K562 (cell line): ENCODE measurements around the gene PEX5L. TPM values are rescaled to one million over a fixed set of nuclear protein-coding genes. Genes with fewer than 3 reads are reported as not detected.

Source experiments
- ATAC-seq: fragments of 200-7000 bp; cut with Tn5 transposase; 3 replicates; pipeline ENCODE4 v1.9.1; 2020; ENCODE audit warnings: moderate library complexity
- BruUV-seq: library from RNA; stranded (reverse); fragments of 400-500 nt; replicated peaks from 2 replicates; lab custom pipeline; 2021; lab: Mats Ljungman, UMichigan
- CTCF ChIA-PET: fragments of 300-600 bp; formaldehyde crosslinking; extraction: SDS; loops from one replicate; lab custom pipeline; 2021; ENCODE audit warnings: low intra/inter-chr PET ratio; lab: Yijun Ruan, JAX
- POLR2A ChIA-PET: fragments of 300-600, 350-650 bp; sonication (Branson Sonifier 250); formaldehyde crosslinking; extraction: SDS; loops from one replicate; lab custom pipeline; 2021; ENCODE audit warnings: antibody characterized with exemption, inconsistent platforms; lab: Yijun Ruan, JAX
- DNase-seq, 4 experiments: peaks; one replicate each; pipeline versions ENCODE4 v3.0.0 to v3.0.0-alpha.2; 2011 to 2018; ENCODE audit warnings: low spot score in 3 of 4, mixed read lengths in 3 of 4; ENCODE audit errors: extremely low read depth in 1 of 4
- FAIRE-seq: peaks from 2 replicates; lab custom pipeline; 2011; peaks lifted over from hg19 to GRCh38; lab: Jason Lieb, UNC
- H2AFZ ChIP-seq: 2 replicates; pipeline ENCODE4 v1.6.0; 2011; ENCODE audit warnings: low read depth, low read length, control low read depth, inconsistent platforms
- H3K27ac ChIP-seq: fragments of 200-600 bp; 3 replicates; pipeline ENCODE4 v1.8.0; 2011; ENCODE audit warnings: low read depth, mild to moderate bottlenecking, control low read depth, inconsistent platforms, low read length, moderate library complexity, mixed read lengths; ENCODE audit errors: extremely low read depth
- H3K27me3 ChIP-seq, 2 experiments: fragments of 300-600 bp in 1 of 2; 2 replicates in 1 of 2; 3 replicates in 1 of 2; pipeline versions ENCODE4 v1.6.0 to v1.8.0; 2011; ENCODE audit warnings: inconsistent platforms in 2 of 2, low read length in 2 of 2, mild to moderate bottlenecking in 1 of 2, mixed read lengths in 1 of 2, moderate library complexity in 1 of 2; ENCODE audit not compliant: control insufficient read depth in 2 of 2, insufficient read depth in 2 of 2
- H3K36me3 ChIP-seq: fragments of 300-600 bp; 3 replicates; pipeline ENCODE4 v1.8.0; 2011; ENCODE audit warnings: mild to moderate bottlenecking, low read length, inconsistent platforms; ENCODE audit not compliant: control insufficient read depth, insufficient read depth
- H3K4me1 ChIP-seq, 2 experiments: fragments of 200-600 bp in 1 of 2; replicated peaks in 1 of 2; 2 replicates in 1 of 2; 3 replicates in 1 of 2; pipeline versions ENCODE4 v1.5.1 to v1.8.0; 2011; ENCODE audit warnings: inconsistent platforms in 2 of 2, low read length in 2 of 2, mild to moderate bottlenecking in 1 of 2, mixed read lengths in 1 of 2, moderate library complexity in 1 of 2; ENCODE audit not compliant: control insufficient read depth in 2 of 2, insufficient read depth in 2 of 2
- H3K4me2 ChIP-seq: 2 replicates; pipeline ENCODE4 v1.6.1; 2011; ENCODE audit warnings: low read length, control low read depth, inconsistent platforms, mixed read lengths; ENCODE audit not compliant: insufficient read depth
- H3K4me3 ChIP-seq: fragments of 200-600 bp; sonication (generic), shearing (Covaris generic); 2 replicates; pipeline ENCODE4 v1.5.1; 2016; ENCODE audit warnings: control low read depth, inconsistent platforms
- H3K79me2 ChIP-seq: fragments of 200-600 bp; 3 replicates; pipeline ENCODE4 v1.8.0; 2011; ENCODE audit warnings: low read length, inconsistent platforms; ENCODE audit not compliant: control insufficient read depth, insufficient read depth
- H3K9ac ChIP-seq, 2 experiments: 2 replicates each; pipeline versions ENCODE4 v1.6.0 to v1.6.1; 2011; ENCODE audit warnings: low read depth in 2 of 2, low read length in 2 of 2, control low read depth in 1 of 2, inconsistent platforms in 1 of 2, mild to moderate bottlenecking in 1 of 2, mixed read lengths in 1 of 2; ENCODE audit not compliant: insufficient read depth in 1 of 2
- H3K9me1 ChIP-seq: one replicate; pipeline ENCODE4 v1.6.0; 2011; ENCODE audit warnings: inconsistent platforms, mild to moderate bottlenecking, low read length, moderate library complexity; ENCODE audit not compliant: control insufficient read depth, insufficient read depth
- H3K9me3 ChIP-seq: replicated peaks from 2 replicates; pipeline ENCODE4 v1.5.1; 2011; ENCODE audit warnings: low read depth, low read length, inconsistent platforms; ENCODE audit not compliant: control insufficient read depth, insufficient read depth
- H4K20me1 ChIP-seq: replicated peaks from 2 replicates; pipeline ENCODE4 v1.6.1; 2011; ENCODE audit warnings: low read length, inconsistent platforms, mixed read lengths; ENCODE audit not compliant: control insufficient read depth, insufficient read depth
- C11orf30 ChIP-seq: fragments of 450-650 bp; IDR thresholded peaks from 2 replicates; pipeline ENCODE4 v1.6.1; 2016; ENCODE audit warnings: low read depth, mild to moderate bottlenecking
- ETS2 ChIP-seq: IDR thresholded peaks from 2 replicates; pipeline ENCODE4 v1.6.1; 2016; ENCODE audit warnings: borderline replicate concordance, missing genetic modification characterization, mild to moderate bottlenecking, moderate library complexity, missing compliant biosample characterization; ENCODE audit not compliant: poor library complexity, severe bottlenecking
- FOXA1 ChIP-seq: fragments of 450-650 bp; IDR thresholded peaks from 2 replicates; pipeline ENCODE4 v1.6.1; 2016; ENCODE audit warnings: mild to moderate bottlenecking, borderline replicate concordance
- GTF2F1 ChIP-seq: IDR thresholded peaks from 2 replicates; pipeline ENCODE4 v1.6.1; 2011; ENCODE audit warnings: low read depth, low read length, improper control_type of control experiment
- KLF10 ChIP-seq: fragments of 250-450 bp; sonication (Bioruptor Pico); IDR thresholded peaks from 2 replicates; pipeline ENCODE4 v1.6.1; 2021; ENCODE audit warnings: matching md5 sums
- NFATC3 ChIP-seq: fragments of 450-650 bp; IDR thresholded peaks from 2 replicates; pipeline ENCODE4 v1.6.1; 2017; ENCODE audit warnings: mild to moderate bottlenecking
- NFXL1 ChIP-seq: fragments of 450-650 bp; formaldehyde crosslinking; IDR thresholded peaks from 2 replicates; pipeline ENCODE4 v1.4.0; 2021; ENCODE audit warnings: mild to moderate bottlenecking
- POLR2AphosphoS5 ChIP-seq: IDR thresholded peaks from 2 replicates; pipeline ENCODE4 v1.6.1; 2011; ENCODE audit warnings: mild to moderate bottlenecking, low read depth, low read length, moderate library complexity; ENCODE audit not compliant: control insufficient read depth, insufficient read depth
- RBM14 ChIP-seq: fragments of 200-400 bp; formaldehyde crosslinking; IDR thresholded peaks from 2 replicates; pipeline ENCODE4 v1.6.1; 2018; ENCODE audit warnings: low read depth, mild to moderate bottlenecking, low read length, moderate library complexity, borderline replicate concordance; ENCODE audit not compliant: insufficient read depth
- RBM34 ChIP-seq: fragments of 200-400 bp; formaldehyde crosslinking; IDR thresholded peaks from 2 replicates; pipeline ENCODE4 v1.6.1; 2018; ENCODE audit warnings: low read length, borderline replicate concordance; ENCODE audit not compliant: insufficient read depth
- SAFB ChIP-seq: fragments of 200-400 bp; formaldehyde crosslinking; IDR thresholded peaks from 2 replicates; pipeline ENCODE4 v1.6.1; 2017; ENCODE audit warnings: low read depth, low read length, borderline replicate concordance
- SNRNP70 ChIP-seq: fragments of 200-400 bp; formaldehyde crosslinking; optimal IDR thresholded peaks from 2 replicates; pipeline ENCODE3; 2017; ENCODE audit warnings: low read depth, low read length
- TEAD2 ChIP-seq: fragments of 450-650 bp; IDR thresholded peaks from 2 replicates; pipeline ENCODE4 v1.6.1; 2016; ENCODE audit warnings: missing genetic modification characterization, control low read depth, missing compliant biosample characterization
- XRCC5 ChIP-seq: fragments of 200-400 bp; formaldehyde crosslinking; IDR thresholded peaks from 2 replicates; pipeline ENCODE4 v1.6.1; 2017; ENCODE audit warnings: low read depth, mild to moderate bottlenecking, low read length
- ZFP36 ChIP-seq: fragments of 150-350 bp; IDR thresholded peaks from 2 replicates; pipeline ENCODE4 v1.6.1; 2018; ENCODE audit warnings: low read length, low read depth; ENCODE audit not compliant: partially characterized antibody
- ZNF354B ChIP-seq: fragments of 250-450 bp; sonication (Bioruptor Pico); IDR thresholded peaks from 2 replicates; pipeline ENCODE4 v1.4.0; 2020
- ZNF668 ChIP-seq: fragments of 250-450 bp; sonication (Bioruptor Pico); IDR thresholded peaks from 2 replicates; pipeline ENCODE4 v1.8.0; 2022; ENCODE audit warnings: mild to moderate bottlenecking, inconsistent platforms
- ZZZ3 ChIP-seq: fragments of 450-650 bp; IDR thresholded peaks from 2 replicates; pipeline ENCODE4 v1.6.1; 2016; ENCODE audit warnings: antibody characterized with exemption, mild to moderate bottlenecking, moderate library complexity
- in situ Hi-C: fragments of 300-500 bp; cut with MboI; formaldehyde crosslinking; loops from 4 replicates; pipeline ENCODE4 v1.15.0; 2018; ENCODE audit warnings: inconsistent platforms, mixed read lengths
- intact Hi-C: fragments of 100-400 bp; cut with micrococcal nuclease; formaldehyde crosslinking; loops from 2 replicates; pipeline ENCODE4 v1.14.2; 2022
- polyA plus RNA-seq, 8 experiments: library from polyadenylated mRNA; depleted of rRNA in 4 of 8; stranded (reverse) in 5 of 8; unstranded in 3 of 8; fragments of >200 nt; fragmentation: Nextera tagmentation in 2 of 8; fragmentation: Illumina TruSeq in 1 of 8; extraction: Ambion mirVana in 2 of 8; extraction: Trizol in 1 of 8; gene quantifications; 2 replicates each; pipeline versions ENCODE4 v1.2.1 to v1.2.3, GENCODE V29; 2011 to 2014; ENCODE audit warnings: inconsistent platforms in 1 of 8, missing spikeins in 1 of 8
- total RNA-seq, 7 experiments: library from RNA; depleted of rRNA in 6 of 7; stranded (reverse); fragments of >200 nt in 6 of 7; fragmentation: Illumina TruSeq in 2 of 7; extraction: Trizol in 2 of 7; gene quantifications; 2 replicates each; pipeline versions ENCODE4 v1.2.1 to v1.2.3, GENCODE V29; 2011 to 2021; ENCODE audit warnings: low replicate concordance in 1 of 7
- TF ChIP-seq, protein P1 (sequence below): fragments of 250-450 bp; sonication (Bioruptor Pico); IDR thresholded peaks from 2 replicates; pipeline ENCODE4 v1.6.1; 2021; ENCODE audit warnings: mild to moderate bottlenecking
- TF ChIP-seq, protein P2 (sequence below): sonication (generic); formaldehyde crosslinking; IDR thresholded peaks from 2 replicates; pipeline ENCODE4 v1.8.1; 2023; ENCODE audit warnings: mild to moderate bottlenecking, missing genetic modification reagents
- TF ChIP-seq, protein P3 (sequence below): fragments of 250-450 bp; sonication (Bioruptor Pico); IDR thresholded peaks from 2 replicates; pipeline ENCODE4 v1.8.0; 2021; ENCODE audit warnings: mild to moderate bottlenecking, moderate library complexity

PEX5L gene
- total and polyA plus RNA-seq, 9 of the 15 experiments (the other 6 are each of a cell fraction or from before 2014, with no cell fraction given), result not detected

DNA sequence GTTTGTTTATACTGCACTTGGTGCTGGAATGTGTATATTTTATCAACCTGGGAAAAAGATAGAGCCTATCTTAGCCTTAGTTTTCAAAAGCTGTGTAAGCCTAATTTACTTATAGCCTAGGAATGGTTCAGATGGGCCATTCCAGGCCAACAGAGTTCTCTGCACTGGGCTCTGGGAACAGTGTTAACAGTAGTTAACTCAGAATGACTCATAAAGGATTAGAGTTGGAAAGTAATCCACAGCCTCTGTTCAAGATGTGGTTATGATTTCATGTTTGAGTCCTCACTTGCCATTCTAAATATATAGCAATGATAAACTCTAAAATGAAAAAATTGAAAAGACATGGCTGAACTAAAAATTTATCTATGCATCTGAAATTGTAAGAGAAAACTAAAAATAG lies 22.6 kb upstream of the PEX5L start (continued):
- TF ChIP-seq ZZZ3, result no peak
- TF ChIP-seq C11orf30, result no peak
- no peak for TF ChIP-seq NFATC3
- no peak for TF ChIP-seq ETS2 (tag)
- no peak for TF ChIP-seq RBM34
- TF ChIP-seq ZNF354B, result no peak
- TF ChIP-seq, protein P1, sequence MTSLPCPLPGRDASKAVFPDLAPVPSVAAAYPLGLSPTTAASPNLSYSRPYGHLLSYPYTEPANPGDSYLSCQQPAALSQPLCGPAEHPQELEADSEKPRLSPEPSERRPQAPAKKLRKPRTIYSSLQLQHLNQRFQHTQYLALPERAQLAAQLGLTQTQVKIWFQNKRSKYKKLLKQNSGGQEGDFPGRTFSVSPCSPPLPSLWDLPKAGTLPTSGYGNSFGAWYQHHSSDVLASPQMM (CRISPR knock-in tag), result no peak
- TF ChIP-seq FOXA1, result no peak
- no peak for TF ChIP-seq GTF2F1
- TF ChIP-seq ZNF668, result no peak
- no peak for TF ChIP-seq RBM14
- TF ChIP-seq TEAD2 (tag), result no peak

DNA sequence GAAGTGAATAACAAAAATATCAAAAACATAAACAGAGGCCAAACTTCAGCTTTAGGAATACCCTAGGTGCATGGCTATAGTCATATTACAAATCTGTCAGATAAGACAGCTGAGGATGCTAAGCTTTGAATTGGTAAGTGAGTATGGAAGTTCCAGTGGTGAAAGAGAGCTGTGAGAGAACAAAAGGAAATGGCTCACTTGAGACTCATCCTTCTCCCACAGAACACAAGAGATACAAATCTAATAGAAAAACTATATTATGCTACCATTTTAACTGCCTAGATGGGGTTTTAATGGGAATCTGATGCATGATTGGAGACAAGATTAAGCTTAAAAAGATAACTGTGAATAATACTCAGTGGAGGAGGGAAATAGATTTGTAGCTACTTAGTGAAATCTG lies 21.5 kb upstream of the PEX5L start:
- no peak for DNase-seq
- Histone ChIP-seq H3K79me2 (no peaks in the 10 kb centered on the region), H2AFZ (no peak overlapping the region), H3K27me3 (no peaks in the 10 kb centered on the region), H3K4me2 (no peak overlapping the region), H3K9ac (no peak overlapping the region), H3K36me3 (no peaks in the 10 kb centered on the region), H3K27ac (no peak overlapping the region), H3K9me3 (no peaks in the 10 kb centered on the region; the same call in 1 of the 2 replicates), H3K9me1 (no peaks in the 10 kb centered on the region), H3K4me1 (no peaks in the 10 kb centered on the region), H4K20me1 (no peaks in the 10 kb centered on the region), H3K4me3 (no peak overlapping the region)
- no TSS peak for BruUV-seq
- no peak for ATAC-seq
- POLR2A ChIA-PET, result interaction anchor here (1.4 kb wide), 1 partner anchor 8 kb away, joined by 5 read pairs; no protein-coding TSS in a partner anchor
- CTCF ChIA-PET, result no interaction called here
- in situ Hi-C loops (no loop called here), intact Hi-C loops (no loop called here)
- FAIRE-seq, result no peak
- TF ChIP-seq SNRNP70 (no peak), POLR2AphosphoS5 (no peak), ZFP36 (no peak), NFXL1 (CRISPR knock-in tag) (no peak), SAFB (no peak), XRCC5 (no peak), KLF10 (CRISPR knock-in tag) (no peak)
- TF ChIP-seq, protein P2, sequence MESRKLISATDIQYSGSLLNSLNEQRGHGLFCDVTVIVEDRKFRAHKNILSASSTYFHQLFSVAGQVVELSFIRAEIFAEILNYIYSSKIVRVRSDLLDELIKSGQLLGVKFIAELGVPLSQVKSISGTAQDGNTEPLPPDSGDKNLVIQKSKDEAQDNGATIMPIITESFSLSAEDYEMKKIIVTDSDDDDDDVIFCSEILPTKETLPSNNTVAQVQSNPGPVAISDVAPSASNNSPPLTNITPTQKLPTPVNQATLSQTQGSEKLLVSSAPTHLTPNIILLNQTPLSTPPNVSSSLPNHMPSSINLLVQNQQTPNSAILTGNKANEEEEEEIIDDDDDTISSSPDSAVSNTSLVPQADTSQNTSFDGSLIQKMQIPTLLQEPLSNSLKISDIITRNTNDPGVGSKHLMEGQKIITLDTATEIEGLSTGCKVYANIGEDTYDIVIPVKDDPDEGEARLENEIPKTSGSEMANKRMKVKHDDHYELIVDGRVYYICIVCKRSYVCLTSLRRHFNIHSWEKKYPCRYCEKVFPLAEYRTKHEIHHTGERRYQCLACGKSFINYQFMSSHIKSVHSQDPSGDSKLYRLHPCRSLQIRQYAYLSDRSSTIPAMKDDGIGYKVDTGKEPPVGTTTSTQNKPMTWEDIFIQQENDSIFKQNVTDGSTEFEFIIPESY (CRISPR knock-in tag), result no peak
- TF ChIP-seq, protein P3, sequence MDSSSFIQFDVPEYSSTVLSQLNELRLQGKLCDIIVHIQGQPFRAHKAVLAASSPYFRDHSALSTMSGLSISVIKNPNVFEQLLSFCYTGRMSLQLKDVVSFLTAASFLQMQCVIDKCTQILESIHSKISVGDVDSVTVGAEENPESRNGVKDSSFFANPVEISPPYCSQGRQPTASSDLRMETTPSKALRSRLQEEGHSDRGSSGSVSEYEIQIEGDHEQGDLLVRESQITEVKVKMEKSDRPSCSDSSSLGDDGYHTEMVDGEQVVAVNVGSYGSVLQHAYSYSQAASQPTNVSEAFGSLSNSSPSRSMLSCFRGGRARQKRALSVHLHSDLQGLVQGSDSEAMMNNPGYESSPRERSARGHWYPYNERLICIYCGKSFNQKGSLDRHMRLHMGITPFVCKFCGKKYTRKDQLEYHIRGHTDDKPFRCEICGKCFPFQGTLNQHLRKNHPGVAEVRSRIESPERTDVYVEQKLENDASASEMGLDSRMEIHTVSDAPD (CRISPR knock-in tag), result no peak
